ENCODE data around the gene HACD2.

- TF ChIP-seq POLR2A (IDR thresholded peaks at IDR 0.05; ENCODE audit: borderline replicate concordance, extremely low read depth, insufficient read depth, insufficient read length) = no peak
- TF ChIP-seq, protein P1, sequence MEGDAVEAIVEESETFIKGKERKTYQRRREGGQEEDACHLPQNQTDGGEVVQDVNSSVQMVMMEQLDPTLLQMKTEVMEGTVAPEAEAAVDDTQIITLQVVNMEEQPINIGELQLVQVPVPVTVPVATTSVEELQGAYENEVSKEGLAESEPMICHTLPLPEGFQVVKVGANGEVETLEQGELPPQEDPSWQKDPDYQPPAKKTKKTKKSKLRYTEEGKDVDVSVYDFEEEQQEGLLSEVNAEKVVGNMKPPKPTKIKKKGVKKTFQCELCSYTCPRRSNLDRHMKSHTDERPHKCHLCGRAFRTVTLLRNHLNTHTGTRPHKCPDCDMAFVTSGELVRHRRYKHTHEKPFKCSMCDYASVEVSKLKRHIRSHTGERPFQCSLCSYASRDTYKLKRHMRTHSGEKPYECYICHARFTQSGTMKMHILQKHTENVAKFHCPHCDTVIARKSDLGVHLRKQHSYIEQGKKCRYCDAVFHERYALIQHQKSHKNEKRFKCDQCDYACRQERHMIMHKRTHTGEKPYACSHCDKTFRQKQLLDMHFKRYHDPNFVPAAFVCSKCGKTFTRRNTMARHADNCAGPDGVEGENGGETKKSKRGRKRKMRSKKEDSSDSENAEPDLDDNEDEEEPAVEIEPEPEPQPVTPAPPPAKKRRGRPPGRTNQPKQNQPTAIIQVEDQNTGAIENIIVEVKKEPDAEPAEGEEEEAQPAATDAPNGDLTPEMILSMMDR (IDR thresholded peaks at IDR 0.05 in 2 of 3, conservative IDR thresholded peaks at IDR 0.05 in 1 of 3; ENCODE audit: borderline replicate concordance in 1 of 3, insufficient read depth in 1 of 3, low read depth in 2 of 3, low read length in 2 of 3) = no peak
- no peak for TF ChIP-seq EZH2 (IDR thresholded peaks at IDR 0.05)
- no peak for TF ChIP-seq POLR2AphosphoS5 (IDR thresholded peaks at IDR 0.05; ENCODE audit: low read depth, low read length)
- TF ChIP-seq ELF1 (IDR thresholded peaks at IDR 0.05; ENCODE audit: borderline replicate concordance, low read depth) = no peak
- no peak for TF ChIP-seq EGR1 (IDR thresholded peaks at IDR 0.05; ENCODE audit: low read depth)
- TF ChIP-seq, protein P2, sequence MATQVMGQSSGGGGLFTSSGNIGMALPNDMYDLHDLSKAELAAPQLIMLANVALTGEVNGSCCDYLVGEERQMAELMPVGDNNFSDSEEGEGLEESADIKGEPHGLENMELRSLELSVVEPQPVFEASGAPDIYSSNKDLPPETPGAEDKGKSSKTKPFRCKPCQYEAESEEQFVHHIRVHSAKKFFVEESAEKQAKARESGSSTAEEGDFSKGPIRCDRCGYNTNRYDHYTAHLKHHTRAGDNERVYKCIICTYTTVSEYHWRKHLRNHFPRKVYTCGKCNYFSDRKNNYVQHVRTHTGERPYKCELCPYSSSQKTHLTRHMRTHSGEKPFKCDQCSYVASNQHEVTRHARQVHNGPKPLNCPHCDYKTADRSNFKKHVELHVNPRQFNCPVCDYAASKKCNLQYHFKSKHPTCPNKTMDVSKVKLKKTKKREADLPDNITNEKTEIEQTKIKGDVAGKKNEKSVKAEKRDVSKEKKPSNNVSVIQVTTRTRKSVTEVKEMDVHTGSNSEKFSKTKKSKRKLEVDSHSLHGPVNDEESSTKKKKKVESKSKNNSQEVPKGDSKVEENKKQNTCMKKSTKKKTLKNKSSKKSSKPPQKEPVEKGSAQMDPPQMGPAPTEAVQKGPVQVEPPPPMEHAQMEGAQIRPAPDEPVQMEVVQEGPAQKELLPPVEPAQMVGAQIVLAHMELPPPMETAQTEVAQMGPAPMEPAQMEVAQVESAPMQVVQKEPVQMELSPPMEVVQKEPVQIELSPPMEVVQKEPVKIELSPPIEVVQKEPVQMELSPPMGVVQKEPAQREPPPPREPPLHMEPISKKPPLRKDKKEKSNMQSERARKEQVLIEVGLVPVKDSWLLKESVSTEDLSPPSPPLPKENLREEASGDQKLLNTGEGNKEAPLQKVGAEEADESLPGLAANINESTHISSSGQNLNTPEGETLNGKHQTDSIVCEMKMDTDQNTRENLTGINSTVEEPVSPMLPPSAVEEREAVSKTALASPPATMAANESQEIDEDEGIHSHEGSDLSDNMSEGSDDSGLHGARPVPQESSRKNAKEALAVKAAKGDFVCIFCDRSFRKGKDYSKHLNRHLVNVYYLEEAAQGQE (IDR thresholded peaks at IDR 0.05; ENCODE audit: low read depth) = no peak
- no peak for TF ChIP-seq SIN3A (IDR thresholded peaks at IDR 0.05; ENCODE audit: low read depth)
- no peak for TF ChIP-seq MAX (IDR thresholded peaks at IDR 0.05)
- TF ChIP-seq ZFX (IDR thresholded peaks at IDR 0.05) = no peak
These were observed 2.1 kb upstream of the HACD2 start for GRCh38 chr3:123586968-123587367.

All from HCT116 (cell line).